Dermis microvascular lymphatic vessel endothelial cell (primary cell): ENCODE measurements around the gene ZNF280B. TPM values are rescaled to one million over a fixed set of nuclear protein-coding genes. Genes with fewer than 3 reads are reported as not detected.

Experiments used
- total RNA-seq: library from RNA; depleted of rRNA; stranded (reverse); fragments of >200 nt; gene quantifications from 2 replicates; pipeline ENCODE4 v1.2.1, GENCODE V29; 2014

Gene ZNF280B
- total RNA-seq, 1 donor from 2014 or later = 0.26 TPM

Other genes with a start within 250 kb of the ZNF280B start
- under 0.01 TPM in 1 of 2 replicates, not detected in the other for gene ZNF280A, start 11.5 kb upstream of the ZNF280B start, total RNA-seq
- gene PRAME, start 50.5 kb upstream of the ZNF280B start, total RNA-seq = under 0.01 TPM in 1 of 2 replicates, not detected in the other
- not detected in 2 replicates for gene GGTLC2, start 135.9 kb upstream of the ZNF280B start, total RNA-seq